Inflammatory macrophage treated with lipopolysaccharide for 4 hours (primary cell): Measurements from ENCODE around the gene NR0B1.

Experiments used
- DNase-seq: peaks from one replicate; pipeline ENCODE4 v3.0.0-alpha.2; 2020

NR0B1 gene, protein sequence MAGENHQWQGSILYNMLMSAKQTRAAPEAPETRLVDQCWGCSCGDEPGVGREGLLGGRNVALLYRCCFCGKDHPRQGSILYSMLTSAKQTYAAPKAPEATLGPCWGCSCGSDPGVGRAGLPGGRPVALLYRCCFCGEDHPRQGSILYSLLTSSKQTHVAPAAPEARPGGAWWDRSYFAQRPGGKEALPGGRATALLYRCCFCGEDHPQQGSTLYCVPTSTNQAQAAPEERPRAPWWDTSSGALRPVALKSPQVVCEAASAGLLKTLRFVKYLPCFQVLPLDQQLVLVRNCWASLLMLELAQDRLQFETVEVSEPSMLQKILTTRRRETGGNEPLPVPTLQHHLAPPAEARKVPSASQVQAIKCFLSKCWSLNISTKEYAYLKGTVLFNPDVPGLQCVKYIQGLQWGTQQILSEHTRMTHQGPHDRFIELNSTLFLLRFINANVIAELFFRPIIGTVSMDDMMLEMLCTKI

DNA sequence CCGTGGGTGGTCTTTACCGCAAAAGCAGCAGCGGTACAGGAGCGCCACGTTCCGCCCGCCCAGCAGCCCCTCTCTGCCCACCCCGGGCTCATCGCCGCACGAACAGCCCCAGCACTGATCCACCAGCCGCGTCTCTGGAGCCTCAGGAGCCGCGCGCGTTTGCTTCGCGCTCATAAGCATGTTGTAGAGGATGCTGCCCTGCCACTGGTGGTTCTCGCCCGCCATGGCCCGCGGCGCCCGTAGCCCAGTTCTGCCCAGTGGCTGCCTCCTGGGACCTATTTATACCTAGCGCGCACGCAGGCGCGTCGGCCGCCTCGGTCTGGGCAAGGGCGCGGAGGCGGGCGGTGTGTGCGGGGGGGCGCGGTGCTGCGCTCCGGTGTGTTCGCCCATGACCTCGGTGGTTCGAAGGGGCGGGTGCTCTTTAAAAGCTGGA, at the start of gene NR0B1:
Gene NR0B1 (minus strand): TSS at position 252 of the 433 bp plus-strand sequence. CDS start 27 bp downstream, at position 225.
- DNase-seq = no peak

DNA sequence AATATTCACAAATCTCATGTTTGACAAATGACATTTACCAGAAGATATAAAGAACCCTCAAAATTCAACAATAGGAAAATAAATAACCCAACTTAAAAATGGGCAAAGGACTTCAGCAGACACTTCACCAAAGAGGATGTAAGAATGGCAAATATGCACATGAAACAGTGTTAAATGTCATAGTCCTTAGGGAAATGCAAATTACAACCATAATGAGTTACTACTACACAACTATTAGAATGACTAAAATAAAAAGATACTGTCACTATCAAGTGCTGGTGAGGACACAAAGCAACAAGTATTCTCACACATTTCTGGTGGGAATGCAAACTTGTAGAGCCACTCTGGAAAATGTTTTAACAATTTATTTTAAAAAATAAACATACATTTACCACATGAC, 40.8 kb upstream of the NR0B1 start:
- DNase-seq = no peak

DNA sequence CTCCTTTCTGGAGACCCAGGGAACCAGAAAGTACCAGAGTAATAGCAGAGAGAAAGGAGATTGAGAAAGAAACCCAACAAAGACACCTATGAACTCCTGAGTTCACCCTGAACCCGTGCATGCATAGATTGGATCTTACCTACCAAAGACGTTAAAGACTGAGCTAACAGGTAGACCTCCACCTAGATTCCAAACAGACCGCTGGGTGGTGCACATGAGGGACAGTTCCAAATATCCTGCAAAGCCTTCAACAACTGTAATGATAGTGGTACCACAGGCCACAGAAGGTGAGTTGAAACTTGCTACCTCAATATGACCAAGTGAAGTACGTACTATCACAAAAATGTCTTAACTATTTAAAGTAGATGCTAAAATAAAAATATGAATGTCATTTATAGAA, 34.0 kb upstream of the NR0B1 start:
- DNase-seq = no peak

DNA sequence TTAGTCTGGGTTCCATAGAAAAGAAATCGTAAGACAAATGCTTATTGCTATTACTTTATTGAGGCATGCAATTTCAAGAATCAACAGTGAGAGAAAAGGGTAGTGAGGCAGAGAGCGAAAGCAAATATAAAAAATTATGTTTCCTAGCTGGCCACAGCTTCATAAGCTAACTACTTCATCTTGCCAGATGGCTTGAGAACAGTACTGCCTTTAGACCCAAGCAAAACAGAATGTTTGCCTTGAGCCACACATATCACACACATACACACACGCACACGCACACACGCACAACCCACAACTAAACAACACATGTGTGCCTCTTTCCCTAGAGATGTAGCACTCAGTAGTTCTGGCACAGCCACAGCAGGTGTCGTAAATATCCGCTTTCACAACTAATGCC, 31.6 kb upstream of the NR0B1 start:
- DNase-seq = no peak

DNA sequence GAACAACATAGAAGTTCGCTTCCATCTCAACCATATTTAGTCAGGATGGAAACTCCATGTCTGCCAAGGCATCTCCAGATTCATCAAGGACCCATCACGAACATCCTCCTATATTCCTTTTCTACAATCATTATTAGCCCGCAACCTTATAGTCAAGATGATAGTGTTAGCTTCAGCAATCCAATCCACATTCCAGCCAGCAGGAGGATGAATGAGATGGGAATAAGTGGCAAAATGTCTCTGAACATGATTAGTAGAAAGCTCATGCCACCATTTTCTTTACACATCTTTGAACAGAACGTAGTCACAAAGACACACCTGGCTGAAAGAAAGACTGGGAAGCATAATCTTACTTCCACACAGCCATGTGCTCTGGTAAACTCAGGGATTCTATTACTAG, 18.6 kb upstream of the NR0B1 start:
- no peak for DNase-seq

DNA sequence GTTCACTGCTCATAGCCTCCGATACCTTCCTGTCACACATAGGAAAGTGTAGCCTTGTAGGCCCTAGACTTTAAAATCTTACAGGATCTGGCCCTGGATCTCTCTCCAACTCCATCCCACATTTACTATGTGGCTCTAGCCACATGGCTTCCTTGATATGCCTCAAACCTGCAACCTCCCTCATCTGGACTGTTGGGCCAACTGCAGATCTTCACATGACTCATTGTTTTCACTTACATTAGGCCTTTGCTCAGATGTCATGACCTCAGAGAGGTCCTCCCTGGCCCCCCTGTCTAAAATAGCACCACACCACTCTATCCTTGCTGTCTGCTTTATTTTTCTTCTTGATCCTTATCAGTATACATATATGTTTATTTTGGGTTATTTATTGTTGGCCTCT, 8.1 kb upstream of the NR0B1 start:
- no peak for DNase-seq

DNA sequence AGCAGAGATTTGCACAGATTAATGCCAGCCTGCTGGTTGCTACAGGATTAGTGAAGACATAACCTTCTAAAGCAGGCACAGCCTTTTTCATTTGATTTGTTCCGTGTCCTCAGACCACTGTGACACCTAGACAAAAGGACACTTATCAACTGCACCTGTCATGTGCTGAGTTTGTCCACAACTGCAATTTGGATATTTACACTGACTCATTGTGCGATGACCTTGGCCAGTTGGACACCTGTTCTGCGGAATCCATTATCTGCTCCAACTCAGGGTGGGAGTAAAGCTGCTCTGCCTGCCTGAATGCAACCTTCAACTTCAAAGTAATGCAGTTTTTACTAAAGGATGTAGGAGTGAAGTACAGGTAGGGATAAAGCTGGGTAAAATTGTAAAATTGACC, 4.1 kb upstream of the NR0B1 start:
- no peak for DNase-seq

DNA sequence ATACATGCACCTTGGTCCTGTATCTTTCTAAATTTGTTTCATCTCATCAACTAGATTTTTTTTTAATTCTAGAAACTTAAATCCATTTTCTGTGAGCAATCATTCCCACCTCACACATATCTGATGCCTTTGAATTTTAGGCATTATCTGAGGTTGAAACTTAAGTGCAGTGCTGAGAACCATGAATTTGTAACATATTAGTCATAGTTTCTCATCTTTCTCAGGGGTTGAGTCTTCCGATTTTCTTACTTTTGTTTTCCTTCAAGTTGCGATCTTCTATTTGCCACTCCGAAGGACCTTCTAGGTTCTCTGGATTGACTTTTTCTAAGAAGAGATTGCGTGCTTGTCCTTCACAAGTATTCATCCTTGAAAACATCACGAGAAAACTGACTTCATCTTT, 3.7 kb upstream of the NR0B1 start:
- DNase-seq = no peak

DNA sequence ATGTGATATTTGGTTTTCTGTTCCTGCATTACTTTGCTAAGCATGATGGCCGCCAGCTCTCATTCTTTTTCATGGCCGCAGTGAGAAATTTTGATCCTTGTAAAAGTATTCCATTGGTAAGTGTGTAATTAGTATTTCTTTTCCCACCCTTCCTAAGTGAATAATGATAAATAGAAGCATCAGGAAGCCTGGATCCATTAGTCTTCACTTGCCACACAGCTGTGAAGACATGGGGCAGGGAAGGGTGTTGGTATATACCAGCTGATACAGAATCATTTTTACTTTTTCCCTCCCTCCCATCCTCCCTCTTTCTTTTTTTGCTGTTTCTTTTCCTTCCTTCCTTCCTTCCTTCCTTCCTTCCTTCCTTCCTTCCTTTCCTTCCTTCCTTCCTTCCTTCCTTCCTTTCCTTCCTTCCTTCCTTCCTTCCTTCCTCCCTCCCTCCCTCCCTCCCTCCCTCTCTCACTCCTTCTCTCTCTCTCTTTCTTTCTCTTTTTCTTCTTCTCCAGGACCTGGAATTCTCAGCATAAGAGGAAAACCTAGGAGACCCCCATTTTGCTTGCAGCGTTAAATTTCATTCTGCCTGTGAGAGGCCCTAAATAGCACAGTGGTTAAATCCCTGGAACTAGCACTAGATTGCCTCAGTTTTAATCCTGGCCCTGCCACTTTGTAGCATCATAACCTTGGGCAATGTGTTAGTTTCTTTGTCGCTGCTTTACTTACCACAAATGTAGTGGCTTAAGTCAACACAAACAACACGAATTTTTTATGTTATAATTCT, 1.4 kb upstream of the NR0B1 start:
- no peak for DNase-seq

DNA sequence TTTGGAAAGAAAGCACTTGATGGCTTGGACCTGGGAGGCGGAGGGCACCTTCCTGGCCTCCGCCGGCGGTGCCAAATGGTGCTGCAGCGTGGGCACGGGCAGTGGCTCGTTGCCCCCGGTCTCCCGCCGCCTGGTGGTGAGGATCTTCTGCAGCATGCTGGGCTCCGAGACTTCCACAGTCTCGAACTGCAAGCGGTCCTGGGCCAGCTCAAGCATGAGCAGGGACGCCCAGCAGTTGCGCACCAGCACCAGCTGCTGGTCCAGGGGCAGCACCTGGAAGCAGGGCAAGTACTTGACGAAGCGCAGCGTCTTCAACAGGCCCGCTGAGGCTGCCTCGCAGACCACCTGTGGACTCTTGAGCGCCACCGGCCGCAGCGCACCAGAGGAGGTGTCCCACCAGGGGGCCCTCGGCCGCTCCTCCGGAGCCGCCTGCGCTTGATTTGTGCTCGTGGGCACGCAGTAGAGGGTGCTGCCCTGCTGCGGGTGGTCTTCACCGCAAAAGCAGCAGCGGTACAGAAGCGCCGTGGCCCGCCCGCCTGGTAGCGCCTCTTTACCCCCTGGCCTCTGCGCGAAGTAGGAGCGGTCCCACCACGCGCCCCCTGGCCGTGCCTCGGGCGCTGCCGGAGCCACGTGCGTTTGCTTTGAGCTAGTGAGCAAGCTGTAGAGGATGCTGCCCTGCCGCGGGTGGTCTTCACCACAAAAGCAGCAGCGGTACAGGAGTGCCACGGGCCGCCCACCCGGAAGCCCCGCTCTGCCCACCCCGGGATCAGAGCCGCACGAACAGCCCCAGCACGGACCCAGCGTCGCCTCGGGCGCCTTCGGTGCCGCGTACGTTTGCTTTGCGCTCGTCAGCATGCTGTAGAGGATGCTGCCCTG, 689 bp downstream of the NR0B1 start:
- DNase-seq = no peak

DNA sequence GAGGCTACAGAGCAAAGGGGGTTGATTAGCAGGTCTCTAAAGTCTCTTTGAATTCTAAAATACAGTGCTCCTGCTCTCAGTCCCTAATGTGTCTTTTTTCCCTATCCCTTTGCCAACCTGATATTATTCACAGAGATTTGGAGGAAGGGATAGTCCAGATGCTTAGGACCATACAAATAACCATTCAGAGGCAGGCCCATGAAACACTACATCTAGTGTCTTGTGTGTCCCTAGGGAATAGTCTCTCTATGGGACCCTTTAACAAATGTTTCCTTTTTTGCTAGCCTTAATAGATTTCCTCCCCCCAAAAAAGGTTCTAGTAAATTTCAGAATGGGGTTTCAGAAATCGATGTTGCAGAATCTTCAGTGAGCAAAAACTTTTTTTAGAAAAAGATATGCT, 1.7 kb downstream of the NR0B1 start:
- no peak for DNase-seq

DNA sequence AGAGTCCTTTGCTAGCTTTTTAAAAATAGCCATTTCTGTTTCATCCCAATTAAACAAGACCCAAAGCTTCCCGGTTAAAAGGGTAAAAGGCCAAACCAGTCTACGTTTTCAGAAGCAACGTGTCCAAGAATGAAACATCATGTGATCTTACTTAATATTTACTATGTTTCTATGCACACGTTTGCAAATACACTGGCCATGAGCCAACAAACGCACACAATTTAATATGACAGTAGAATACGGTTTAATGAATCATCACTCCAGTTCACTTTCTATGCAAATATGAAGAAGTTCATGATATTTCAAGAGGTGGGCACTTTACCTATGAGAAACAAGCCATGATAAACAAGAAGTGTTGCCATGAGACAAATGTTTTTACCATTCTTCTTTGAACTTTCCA, 4.3 kb downstream of the NR0B1 start:
- DNase-seq = no peak

DNA sequence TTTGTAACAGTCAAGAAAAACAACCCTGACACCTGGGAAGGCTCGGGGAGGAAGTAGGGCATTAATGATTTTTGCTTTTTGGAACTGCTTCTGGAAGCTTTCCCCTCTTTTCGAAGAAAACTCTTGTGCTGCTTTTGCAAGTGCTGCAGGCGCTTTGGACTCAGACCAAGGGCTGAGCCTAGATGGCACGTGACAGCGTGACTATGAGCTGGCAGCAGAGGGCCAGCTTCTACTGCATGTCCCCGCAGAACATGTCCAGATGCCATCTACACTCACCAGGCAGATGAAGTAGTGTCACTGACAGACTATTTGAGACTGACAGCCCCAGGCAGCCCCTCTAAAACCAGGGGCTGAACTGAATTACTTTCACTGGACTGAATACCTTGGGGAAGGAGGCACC, 6.2 kb downstream of the NR0B1 start:
- DNase-seq = no peak

DNA sequence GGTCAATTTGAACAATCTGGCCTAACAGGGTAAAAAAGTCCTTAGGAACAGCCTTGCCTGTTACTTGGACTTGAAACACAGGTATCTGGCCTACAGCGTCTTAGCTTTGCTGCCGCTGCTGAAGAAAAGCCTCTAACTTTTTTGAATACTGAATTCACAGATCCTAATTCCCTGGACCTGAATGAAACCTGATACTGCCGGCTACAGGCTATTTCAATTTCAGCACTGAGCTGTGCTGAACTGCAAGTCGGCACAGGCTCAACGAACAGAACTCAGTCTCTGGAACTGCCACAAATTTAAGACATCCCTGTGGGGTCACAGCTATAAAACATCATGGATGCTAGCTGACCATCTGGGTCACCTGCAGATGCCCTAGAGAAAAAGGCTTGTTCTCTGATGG, 7.2 kb downstream of the NR0B1 start:
- DNase-seq = no peak

DNA sequence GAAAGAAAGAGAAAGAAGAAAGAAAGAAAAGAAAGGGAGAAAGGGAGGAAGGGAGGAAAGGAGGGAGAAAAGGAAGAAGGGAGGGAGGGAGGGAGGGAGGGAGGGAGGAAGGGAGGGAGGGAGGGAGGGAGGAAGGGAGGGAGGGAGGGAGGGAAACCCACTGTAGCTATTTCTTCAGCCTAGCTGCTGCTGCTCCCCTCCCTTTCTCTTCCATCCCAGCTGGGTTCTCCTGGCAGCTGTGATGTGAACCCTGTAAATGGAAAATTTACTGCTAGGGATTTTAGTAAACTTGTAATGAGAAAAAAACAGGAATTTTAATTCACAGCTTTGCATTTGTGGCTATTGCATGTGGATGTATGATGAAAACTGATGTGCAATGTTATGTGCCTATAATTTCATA, 8.0 kb downstream of the NR0B1 start:
- no peak for DNase-seq

DNA sequence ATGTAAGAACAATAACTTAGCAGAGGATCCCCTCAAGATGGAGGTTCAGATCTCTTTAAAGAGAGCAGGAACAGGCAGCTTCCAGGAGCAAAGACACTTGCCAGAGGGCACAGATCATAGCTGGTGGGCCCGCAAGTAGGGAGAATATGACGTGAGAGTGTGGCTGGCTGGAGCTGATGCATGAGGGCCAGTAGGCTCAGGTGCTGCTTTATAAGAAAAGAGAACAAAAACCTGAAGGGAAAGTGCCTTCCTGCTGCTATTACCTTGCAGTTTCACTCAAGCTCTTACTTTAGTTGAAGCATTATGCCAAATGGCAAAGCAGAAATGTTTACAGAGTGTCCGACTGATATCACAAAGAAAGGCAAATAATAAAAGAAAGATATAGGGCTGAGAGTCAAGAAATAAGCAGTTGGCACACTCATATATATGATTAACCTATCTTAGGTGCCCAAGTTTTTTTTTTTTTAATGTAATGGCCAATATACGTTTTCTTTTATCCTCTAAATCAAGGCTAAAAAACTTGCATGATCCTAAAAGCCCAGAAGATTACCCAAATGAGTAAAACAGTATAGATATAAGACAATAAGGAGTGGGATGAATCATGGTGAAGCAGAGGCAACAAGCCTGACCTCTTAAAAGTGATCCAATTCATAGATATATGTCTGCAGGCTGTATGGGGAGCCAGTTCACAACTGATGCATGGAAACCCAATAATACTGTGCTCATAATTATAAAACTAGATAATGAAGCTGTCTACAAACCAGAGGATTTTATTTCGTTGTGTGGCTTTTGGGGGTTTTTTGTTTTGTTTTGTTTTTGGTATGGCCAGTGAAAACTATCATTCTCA, 12.6 kb downstream of the NR0B1 start:
- DNase-seq = no peak

DNA sequence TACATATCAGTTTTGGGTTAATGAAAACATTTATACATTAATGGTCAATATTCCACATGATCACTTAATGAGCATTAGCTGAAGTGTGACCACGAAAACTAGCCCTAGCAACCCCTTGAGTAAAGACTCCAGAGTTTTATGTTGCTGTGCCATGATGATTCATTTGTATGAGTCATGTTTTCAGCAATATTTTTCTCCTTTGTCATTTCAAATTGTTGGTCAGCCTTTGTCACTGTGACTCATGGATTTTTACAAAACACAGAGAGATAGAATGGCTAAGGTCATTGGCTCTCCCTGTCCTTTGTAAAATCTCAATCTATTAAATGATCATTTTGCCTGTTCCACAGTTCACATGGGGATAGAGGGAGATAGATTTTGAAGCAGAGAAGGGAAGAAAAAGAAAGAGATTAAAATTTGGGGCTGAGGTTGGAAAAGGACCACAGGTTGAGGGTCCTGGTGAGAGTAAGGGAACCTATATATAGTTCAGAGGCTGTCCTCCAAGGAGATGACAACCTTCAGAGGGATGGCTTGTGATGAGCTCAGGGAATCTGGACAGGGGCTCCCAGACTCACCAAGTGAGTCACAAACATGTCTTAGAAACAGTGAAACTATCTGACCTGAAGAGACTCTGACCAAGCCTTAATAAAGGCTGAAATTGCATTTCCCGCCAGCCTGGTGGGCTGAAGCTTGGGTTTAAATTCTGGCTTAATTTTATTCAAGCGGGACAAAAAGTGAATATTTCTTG, 25.6 kb downstream of the NR0B1 start:
- DNase-seq = peak; percentile 65

DNA sequence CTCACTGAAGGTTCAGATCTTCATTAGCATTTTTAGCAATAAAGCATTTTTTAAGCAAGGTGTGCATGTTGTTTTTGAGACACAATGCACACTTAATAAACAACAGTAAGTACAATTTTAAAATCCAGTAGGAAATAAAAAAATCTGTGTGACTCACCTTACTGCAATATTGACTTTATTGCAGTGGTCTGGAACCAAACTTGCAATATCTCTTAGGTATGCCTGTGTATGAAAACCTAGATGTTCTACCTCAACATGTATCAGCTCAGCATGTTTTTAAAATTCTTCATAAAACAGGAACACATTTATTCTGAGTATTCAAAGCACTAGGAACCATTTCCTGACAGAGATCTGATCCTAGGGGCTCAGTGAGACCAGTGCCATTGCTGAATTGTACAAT, 26.7 kb downstream of the NR0B1 start:
- DNase-seq = no peak

DNA sequence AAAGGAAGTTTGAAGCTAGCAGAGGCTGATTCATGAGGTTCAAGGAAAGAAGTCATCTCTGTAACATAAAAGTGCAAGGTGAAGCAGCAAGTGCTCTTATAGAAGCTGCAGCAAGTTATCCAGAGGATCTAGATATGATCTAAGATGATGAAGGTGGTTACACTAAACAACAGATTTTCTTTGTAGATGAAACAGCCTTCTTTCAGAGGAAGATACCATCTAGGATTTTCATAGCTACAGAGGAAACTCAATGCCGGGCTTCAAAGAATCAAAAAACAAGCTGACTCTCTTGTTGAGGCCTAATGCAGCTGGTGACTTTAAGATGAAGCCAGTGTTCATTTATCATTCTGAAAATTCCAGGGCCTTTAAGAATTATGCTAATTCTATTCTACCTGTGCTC, 28.8 kb downstream of the NR0B1 start:
- DNase-seq = no peak

DNA sequence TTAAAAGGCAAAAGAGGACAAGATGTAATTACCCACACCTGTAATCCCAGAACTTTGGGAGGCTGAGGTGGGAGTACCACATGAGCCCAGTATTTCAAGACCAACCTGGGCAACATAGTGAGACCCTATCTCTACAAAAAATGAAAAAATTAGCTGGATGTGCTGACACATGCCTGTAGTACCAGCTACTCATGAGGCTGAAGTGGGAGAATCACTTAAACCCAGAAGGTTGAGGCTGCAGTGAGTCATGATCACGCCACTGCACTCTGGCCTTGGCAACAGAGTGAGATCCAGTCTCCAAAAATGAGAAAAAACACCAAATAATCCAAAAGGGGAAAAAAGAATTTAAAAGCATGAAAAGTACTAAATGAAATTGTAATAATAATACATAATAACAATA, 30.8 kb downstream of the NR0B1 start:
- peak; percentile 22 for DNase-seq

DNA sequence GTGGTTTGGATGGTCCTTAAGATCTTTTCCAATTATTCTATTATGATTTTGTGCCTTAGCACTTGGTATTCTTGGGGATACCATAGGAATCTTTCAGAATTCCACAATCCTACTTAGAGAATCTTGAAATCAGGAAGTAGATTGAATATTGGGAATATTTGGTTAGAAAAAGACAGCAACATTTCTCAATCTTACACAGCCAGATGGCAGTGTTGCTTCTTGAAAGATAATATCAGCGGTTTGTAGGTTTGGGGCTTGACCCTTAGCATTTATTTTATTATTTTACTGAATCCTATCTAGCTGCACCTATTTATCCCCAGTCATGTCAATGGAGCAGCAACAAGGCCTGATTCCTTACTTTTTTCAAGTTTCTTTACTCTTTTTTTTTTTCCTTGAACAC, 33.7 kb downstream of the NR0B1 start:
- DNase-seq = no peak

DNA sequence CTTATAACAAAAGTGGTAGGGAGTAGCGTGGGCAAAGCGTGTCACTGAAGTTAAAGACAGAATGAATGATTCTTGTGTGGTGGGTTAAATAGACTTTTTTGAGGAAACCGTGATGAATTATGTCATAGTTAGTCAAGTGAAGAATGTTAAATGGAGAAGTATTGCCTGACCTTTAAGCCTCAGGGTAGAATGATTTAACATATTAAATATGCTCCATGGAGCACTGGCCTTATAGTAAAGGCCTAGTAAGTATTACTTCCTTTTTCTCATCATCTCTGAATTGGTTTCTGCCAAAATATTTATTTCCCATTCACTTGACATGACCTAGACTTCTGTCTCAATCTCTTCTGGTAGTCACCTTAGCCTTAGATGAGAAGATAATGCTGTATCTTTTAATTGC, 38.6 kb downstream of the NR0B1 start:
- no peak for DNase-seq
